ENCODE data around the gene KRT9. TPM values are rescaled to one million over a fixed set of nuclear protein-coding genes. Genes with fewer than 3 reads are reported as not detected.

The KRT9 gene
- total and polyA plus RNA-seq, 2 donors (not counting 3 experiments of a cell fraction or from before 2014, with no cell fraction given) = not detected

DNA sequence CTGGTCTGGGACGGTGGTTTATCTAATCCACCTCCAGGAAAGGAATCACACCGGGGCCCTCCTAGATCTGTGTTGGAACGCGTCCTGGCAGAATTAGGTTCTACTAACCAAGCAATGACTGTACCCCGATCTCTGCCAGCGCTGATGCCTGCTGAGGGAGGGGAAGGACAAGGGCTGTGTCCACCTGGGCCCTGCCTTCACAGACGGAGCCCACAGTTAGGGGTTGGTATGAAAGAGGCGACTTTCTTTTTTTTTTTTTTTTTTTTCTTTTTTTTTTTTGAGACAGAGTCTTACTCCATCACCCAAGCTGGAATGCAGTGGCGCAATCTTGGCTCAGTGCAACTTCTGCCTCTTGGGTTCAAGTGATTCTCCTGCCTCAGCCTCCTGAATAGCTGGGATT, 33.9 kb downstream of the KRT9 start:
- CTCF ChIA-PET = interaction anchor here (4.2 kb wide), 1 partner anchor 11 kb away, joined by 46 read pairs; no protein-coding TSS in a partner anchor
- no peaks in the 10 kb centered on the region for H4K20me1 ChIP-seq (replicated peaks; ENCODE audit: control insufficient read depth, extremely low read depth, insufficient read depth, low read length)
- H2AFZ ChIP-seq (ENCODE audit: low read depth, low read length) = no peak overlapping the region
- TF ChIP-seq POLR2AphosphoS5 (IDR thresholded peaks at IDR 0.05; ENCODE audit: insufficient read depth, low read depth, low read length) (no peak), EZH2 (IDR thresholded peaks at IDR 0.05; ENCODE audit: borderline replicate concordance, low read depth, low read length, severe bottlenecking) (no peak), CTCF (IDR thresholded peaks at IDR 0.05; ENCODE audit: extremely low read depth in 1 of 2, insufficient read depth in 1 of 2, low read depth in 1 of 2, low read length in 2 of 2) (no peak), GATA2 (IDR thresholded peaks at IDR 0.05; ENCODE audit: insufficient read depth, insufficient read length, low read depth, low read length) (no peak)
- no peak overlapping the region for H3K9ac ChIP-seq (replicated peaks; ENCODE audit: extremely low read depth, insufficient read depth, low read length)
- no peaks in the 10 kb centered on the region for H3K36me3 ChIP-seq (ENCODE audit: control insufficient read depth in 2 of 2, extremely low read depth in 1 of 2, insufficient read depth in 2 of 2, low read length in 2 of 2)
- intact Hi-C loops (cut with micrococcal nuclease) = no loop called here
- no peaks in the 10 kb centered on the region for H3K27me3 ChIP-seq (ENCODE audit: control insufficient read depth in 2 of 2, insufficient read depth in 2 of 2, low read length in 2 of 2)
- dilution Hi-C loops (cut with MboI; ENCODE audit: extremely low pct_ligation_motif_present, low sequenced_read_pairs) = no loop called here
- no peaks in the 10 kb centered on the region for H3K9me3 ChIP-seq (replicated peaks; ENCODE audit: control insufficient read depth, insufficient read depth, low read length)
- BruUV-seq (replicated peaks) = no TSS peak
- POLR2A ChIA-PET = no interaction called here
- H3K9me1 ChIP-seq (replicated peaks; ENCODE audit: control insufficient read depth, extremely low read depth, insufficient read depth, low read length) = no peaks in the 10 kb centered on the region
- no peak overlapping the region for H3K4me3 ChIP-seq (replicated peaks in 1 of 3; ENCODE audit: insufficient read depth in 1 of 3, low read depth in 1 of 3, low read length in 3 of 3)
- no peak overlapping the region for H3K4me2 ChIP-seq (ENCODE audit: insufficient read depth, low read length)
- DNase-seq (ENCODE audit: low read depth, low spot score) (no peak), FAIRE-seq (no peak)
- H3K27ac ChIP-seq (ENCODE audit: insufficient read depth, low read depth, low read length) = no peak overlapping the region
- H3K4me1 ChIP-seq (ENCODE audit: control insufficient read depth, extremely low read depth, insufficient read depth, low read length) = no peaks in the 10 kb centered on the region
- H3K79me2 ChIP-seq (ENCODE audit: control insufficient read depth, insufficient read depth, low read length) = no peaks in the 10 kb centered on the region

GRCh38 chr17:41537614-41537954, 34.3 kb downstream of the KRT9 start:
- no peak for TF ChIP-seq FOS (IDR thresholded peaks at IDR 0.05; ENCODE audit: borderline replicate concordance, insufficient read depth, low read length)
- TF ChIP-seq POLR2AphosphoS5 (IDR thresholded peaks at IDR 0.05; ENCODE audit: insufficient read depth, low read depth, low read length) = no peak
- no peak for TF ChIP-seq POLR2A (IDR thresholded peaks at IDR 0.05; ENCODE audit: low read depth, low read length)
- no peak for TF ChIP-seq MAX (IDR thresholded peaks at IDR 0.05; ENCODE audit: insufficient read depth, insufficient read length)
- TF ChIP-seq GATA2 (IDR thresholded peaks at IDR 0.05; ENCODE audit: insufficient read depth, insufficient read length, low read depth, low read length) = no peak
- no peak for TF ChIP-seq MYC (IDR thresholded peaks at IDR 0.05; ENCODE audit: low read depth, low read length)
- TF ChIP-seq EZH2 (IDR thresholded peaks at IDR 0.05; ENCODE audit: borderline replicate concordance, low read depth, low read length, severe bottlenecking) = no peak
- TF ChIP-seq CTCF (IDR thresholded peaks at IDR 0.05; ENCODE audit: extremely low read depth in 1 of 2, insufficient read depth in 1 of 2, low read depth in 1 of 2, low read length in 2 of 2) = no peak
- no peak for TF ChIP-seq JUN (IDR thresholded peaks at IDR 0.05; ENCODE audit: borderline replicate concordance, insufficient read depth, insufficient read length, low read depth)
- dilution Hi-C loops (cut with MboI; ENCODE audit: extremely low pct_ligation_motif_present, low sequenced_read_pairs) = no loop called here
- Histone ChIP-seq H3K9me1 (replicated peaks; ENCODE audit: control insufficient read depth, extremely low read depth, insufficient read depth, low read length) (no peaks in the 10 kb centered on the region), H3K36me3 (ENCODE audit: control insufficient read depth in 2 of 2, extremely low read depth in 1 of 2, insufficient read depth in 2 of 2, low read length in 2 of 2) (no peaks in the 10 kb centered on the region), H2AFZ (ENCODE audit: low read depth, low read length) (no peak overlapping the region), H3K4me1 (ENCODE audit: control insufficient read depth, extremely low read depth, insufficient read depth, low read length) (no peaks in the 10 kb centered on the region), H3K27me3 (ENCODE audit: control insufficient read depth in 2 of 2, insufficient read depth in 2 of 2, low read length in 2 of 2) (no peaks in the 10 kb centered on the region), H3K79me2 (ENCODE audit: control insufficient read depth, insufficient read depth, low read length) (no peaks in the 10 kb centered on the region), H3K4me3 (replicated peaks in 1 of 3; ENCODE audit: insufficient read depth in 1 of 3, low read depth in 1 of 3, low read length in 3 of 3) (no peak overlapping the region), H3K4me2 (ENCODE audit: insufficient read depth, low read length) (no peak overlapping the region), H3K9ac (replicated peaks; ENCODE audit: extremely low read depth, insufficient read depth, low read length) (no peak overlapping the region), H3K9me3 (replicated peaks; ENCODE audit: control insufficient read depth, insufficient read depth, low read length) (no peaks in the 10 kb centered on the region), H4K20me1 (replicated peaks; ENCODE audit: control insufficient read depth, extremely low read depth, insufficient read depth, low read length) (no peaks in the 10 kb centered on the region), H3K27ac (ENCODE audit: insufficient read depth, low read depth, low read length) (no peak overlapping the region)
- no TSS peak for BruUV-seq (replicated peaks)
- ChIA-PET POLR2A (no interaction called here), CTCF (interaction anchor here (4.2 kb wide), 1 partner anchor 11 kb away, joined by 46 read pairs; no protein-coding TSS in a partner anchor)
- FAIRE-seq (no peak), DNase-seq (ENCODE audit: low read depth, low spot score) (no peak)
- intact Hi-C loops (cut with micrococcal nuclease) = no loop called here

Measured in endothelial cell of umbilical vein (primary cell).